C4-2B (cell line): ENCODE results near the gene B4GALNT2.

Experiments
- CTCF ChIP-seq: fragments of 450-650 bp; conservative IDR thresholded peaks from 2 replicates; pipeline ENCODE4 v1.5.1; 2017; ENCODE audit warnings: mild to moderate bottlenecking
- ZFX ChIP-seq: fragments of 450-650 bp; IDR thresholded peaks from 2 replicates; pipeline ENCODE4 v1.6.1; 2017

DNA sequence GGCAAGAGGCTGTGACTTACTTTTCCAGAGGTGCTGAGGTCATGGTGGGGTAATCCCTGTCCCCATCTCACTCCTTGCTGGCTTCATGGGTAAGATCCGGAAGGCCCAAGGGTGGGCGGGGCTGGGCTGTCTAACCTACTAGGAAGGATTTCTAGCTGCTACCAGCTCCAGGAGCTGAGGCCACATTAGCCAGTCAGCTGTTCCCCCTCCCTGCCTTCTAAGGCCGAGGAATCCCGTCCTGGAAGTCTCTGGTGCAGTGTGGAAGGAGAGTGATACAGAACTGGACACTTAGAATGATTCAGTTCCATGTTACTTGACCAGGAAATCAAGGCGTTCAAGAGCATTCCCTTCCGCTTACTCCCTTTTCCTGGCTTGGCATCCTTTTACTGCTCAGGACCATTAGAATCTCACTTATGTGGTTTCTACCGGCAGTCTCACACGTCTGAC is 68.9 kb downstream of the B4GALNT2 start:
- TF ChIP-seq ZFX (no peak), CTCF (no peak)
